HG02970 (cell line): ENCODE data around the gene CHIC2.

Experiments
- ATAC-seq: cut with Tn5 transposase; IDR thresholded peaks from one replicate; pipeline ENCODE4 v1.9.1; 2021; ENCODE audit warnings: mild to moderate bottlenecking, moderate library complexity, moderate number of reproducible peaks; ENCODE audit not compliant: unreplicated experiment, low FRiP score

The CHIC2 gene

DNA sequence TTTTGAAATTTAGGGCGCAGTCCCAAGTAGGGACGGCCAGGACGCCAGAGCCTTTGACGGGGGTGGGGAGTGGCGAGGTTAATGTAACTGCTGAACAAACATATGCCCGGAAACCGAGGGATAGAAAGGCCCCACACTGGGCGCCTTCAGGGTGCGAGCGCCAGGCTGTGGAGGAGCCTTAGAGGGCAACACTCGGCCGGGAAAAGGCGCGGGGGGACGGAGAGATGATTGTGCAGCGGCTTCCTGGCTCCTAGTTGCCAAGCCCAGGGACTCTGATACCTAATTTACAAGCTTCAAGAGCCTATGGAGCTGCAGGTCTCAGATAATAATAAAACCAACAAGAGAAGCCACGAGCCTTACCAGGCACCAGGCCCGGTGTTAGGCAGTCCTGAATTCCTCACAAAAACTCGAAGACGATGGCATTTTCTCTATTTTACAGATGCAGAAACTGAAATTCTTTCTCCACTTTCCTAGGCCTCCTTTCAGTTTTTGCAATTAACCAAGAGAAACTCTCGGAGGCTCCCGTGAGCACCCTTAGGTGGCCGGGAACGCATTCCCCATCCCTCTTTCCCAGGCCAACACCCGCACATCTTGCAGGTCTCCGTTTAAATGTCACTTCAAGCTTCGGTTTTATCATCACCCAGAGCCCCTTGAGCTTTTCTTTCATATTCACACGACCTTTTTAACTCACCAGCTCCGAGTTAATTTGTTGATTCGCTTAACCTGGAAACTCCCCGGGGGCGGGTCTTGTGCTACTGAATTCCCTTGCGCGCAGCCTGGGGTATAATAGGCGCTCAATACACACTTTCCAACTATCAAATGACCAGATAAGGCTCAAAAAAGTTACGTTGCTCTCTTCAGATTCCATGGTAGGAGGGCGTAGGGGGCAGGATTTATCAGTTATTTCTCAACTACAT, 29.2 kb upstream of the CHIC2 start:
- no peak for ATAC-seq

DNA sequence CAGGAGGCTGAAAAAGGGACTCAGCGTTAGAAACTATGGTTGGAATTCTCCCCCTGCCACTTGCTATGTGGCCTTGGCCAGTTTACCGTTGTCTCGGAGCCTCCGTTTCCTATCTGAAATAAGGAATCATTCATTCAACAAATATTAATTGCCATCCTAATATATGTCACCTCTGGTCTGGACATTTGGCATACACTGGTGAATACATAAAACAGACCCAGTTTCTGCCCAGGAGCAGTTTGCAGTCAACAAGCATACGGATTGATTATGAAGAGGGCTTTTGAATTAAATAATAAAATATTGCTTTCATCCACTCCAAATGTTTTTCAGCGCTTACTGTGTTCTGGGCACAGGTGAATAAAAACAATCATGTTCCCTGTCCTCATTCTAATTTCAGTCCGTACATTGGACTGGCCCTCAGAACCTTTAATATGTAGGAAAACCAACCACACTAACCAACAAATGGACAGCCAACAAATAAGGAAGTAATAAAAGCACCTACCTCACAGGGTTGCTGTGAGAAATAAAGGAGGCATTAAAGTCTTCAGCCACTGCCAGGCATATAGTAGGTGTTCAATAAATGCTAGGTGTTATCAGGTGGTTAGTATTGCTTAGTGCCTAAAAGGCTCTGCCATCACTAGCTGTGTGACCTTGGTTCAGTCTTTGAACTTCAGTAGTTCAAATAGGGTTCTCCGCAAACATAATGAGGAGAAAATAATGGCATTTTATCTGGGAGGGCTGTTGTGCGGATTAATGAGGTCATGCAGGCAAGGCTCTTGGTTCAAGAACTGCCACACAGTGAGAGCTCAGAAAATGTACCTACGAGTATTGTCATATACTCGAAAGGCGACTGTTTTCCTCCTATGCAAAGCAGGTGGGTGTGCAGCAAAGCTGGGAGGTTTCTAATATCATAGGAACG, 28.3 kb upstream of the CHIC2 start:
- ATAC-seq: no peak

DNA sequence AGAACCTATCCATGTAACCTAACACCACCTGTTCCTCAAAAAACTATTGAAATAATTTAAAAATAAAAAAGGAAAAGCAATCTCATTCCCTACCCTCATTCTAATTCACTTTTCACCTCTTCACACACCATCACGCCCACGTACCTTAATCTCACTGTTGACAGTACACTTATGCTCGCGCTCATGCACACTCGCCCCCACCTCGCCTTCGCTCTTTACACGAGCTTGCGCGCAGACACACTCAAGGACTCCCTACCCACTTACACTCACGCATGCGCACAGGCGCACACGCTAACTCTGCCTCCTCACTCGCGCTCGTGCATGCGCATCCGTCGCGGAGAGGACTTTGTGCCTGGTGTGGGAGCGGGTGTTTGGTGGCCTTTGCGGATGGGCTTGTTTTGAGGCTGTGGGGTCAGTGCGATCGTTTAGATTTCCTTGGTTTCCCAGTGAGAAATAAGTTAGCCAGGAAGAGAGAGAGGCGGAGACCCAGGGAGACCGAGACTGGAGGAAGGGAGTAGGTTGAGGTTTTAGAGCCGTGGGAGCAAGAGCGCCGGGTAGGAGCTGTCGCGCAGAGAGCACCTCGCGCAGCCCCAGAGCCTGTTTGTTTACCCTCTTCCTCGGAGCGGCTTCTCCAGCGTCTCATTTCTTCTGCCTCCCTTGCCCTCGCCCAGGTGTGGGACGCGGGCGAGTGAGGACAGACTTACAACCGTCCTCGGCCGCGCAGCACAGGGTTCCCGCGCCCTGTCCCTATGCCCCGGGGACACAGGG, 27.4 kb upstream of the CHIC2 start:
- ATAC-seq: no peak

DNA sequence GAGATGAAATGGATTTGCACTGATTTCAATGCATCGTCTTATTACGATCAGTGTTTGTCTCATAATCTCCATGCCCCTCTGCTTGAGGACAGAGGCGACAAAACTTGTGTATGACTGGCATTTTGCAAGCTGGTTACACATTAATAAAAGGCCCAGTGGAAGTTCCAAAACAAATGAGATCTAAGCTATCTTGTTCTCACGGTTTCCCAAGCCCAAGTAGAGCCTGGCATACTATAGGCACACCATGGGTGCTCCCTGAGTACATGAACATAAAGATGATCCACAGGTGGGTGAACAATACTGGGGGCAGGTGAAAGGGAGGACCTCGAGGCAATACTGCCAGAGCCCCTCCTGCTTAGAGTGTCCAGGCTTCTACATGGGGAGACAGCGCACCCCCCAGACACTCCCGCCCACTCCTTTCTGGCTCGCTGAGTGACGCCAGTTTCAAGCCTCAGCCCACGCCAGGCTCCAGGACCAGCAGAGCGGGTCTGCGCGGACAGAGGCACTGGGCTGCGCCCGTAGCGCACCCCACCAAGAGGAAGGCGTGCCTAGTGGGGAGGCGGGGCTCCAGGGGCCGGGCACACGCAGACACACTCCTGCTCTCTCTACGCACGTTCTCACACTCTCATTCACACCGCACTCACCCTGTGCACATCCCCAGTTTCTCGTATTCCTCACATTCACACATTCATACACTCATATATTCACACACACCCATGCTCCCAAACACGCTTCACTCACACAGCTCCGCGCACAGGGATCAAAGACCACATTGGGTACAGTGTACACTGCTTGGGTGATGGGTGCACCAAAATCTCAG, 26.6 kb upstream of the CHIC2 start:
- peak; percentile 53 for ATAC-seq

DNA sequence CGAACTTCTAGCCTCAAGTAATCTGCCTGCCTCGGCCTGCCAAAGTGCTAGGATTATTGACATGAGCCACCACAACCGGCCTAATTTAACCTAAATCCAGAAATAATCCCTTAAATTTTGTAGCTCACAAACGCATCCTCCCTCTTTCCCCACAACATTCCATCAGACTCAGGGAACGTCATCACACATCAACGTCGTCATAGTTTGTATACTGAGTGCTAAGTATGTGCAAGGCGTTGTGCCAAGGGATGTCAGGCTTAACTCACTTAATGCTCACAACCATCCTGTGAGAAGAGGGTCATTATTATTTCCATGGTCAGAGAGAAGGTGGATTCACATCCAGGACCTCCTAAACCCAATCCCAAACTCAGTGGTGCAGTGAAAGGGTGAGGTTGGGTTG, 26.0 kb upstream of the CHIC2 start:
- ATAC-seq: no peak

DNA sequence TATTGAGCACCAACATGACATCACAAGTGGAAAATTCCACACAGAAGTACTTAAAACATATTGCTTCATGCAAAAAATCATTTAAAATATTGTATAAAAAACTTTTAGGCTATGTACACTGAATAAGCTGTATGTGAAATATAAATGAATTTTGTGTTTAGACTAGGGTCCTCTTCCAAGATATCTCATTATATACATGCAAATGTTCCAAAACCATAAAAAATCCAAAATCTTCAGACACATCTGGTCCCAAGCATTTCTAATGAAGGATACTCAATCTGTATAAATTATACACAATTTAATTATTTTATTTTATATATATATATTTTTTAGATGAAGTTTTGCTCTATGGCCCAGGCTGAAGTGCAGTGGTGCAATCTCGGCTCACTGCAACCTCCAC, 25.5 kb upstream of the CHIC2 start:
- no peak for ATAC-seq

DNA sequence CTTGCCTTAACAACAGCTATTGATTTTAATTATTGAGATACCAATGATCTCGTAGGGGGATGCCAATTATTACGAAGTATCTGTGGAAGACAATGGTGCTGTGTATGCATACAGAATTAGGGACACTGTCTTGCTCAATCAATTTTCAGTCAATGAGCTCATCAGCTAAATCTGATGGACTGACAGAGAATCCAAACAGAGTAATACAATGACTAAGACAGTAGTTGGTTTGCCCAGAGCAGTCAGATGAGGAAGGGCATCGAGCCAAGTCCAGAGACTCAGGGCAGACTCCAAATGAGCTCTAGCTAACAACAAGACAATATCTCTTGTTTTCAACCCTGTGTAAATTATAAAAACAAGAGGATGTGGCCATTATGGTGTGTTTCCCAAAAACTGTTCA, 20.9 kb upstream of the CHIC2 start:
- no peak for ATAC-seq

DNA sequence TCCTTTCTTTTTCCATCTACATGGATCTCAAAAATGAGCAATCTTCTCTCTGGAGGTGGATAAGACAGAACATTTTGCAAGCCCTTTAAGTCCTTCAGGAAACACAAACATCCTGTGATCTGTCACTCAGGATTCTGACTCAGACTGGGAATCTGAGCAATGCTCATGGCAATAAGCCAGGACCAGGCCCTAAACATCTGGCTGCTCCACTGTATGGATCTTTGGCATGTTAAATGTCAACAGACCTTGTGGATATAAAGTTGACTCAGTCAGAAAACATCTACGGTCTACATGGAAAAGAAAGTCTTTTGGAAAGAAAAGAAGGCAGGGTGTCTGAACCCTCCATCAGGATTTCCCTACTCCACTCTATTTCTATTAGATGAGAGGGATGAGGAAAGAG, 17.8 kb upstream of the CHIC2 start:
- ATAC-seq: no peak

DNA sequence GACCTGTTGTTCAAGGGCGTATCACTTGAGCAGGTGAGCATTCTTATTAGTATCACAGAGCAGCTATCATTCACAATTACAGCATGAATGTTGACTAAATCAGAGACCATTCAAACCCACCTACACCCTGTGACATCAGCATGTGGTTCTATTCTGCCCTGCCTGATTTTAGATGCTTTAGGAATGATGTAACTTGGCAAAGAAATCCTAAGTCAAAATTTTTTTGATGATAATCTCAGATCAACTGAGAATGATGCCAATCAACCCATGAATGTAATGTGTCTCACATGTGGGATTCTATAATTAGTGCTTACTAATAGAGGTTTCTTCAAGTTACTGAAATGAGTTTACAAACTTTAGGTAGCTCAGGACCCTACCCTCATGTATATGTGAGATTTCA, 13.4 kb upstream of the CHIC2 start:
- ATAC-seq: no peak

DNA sequence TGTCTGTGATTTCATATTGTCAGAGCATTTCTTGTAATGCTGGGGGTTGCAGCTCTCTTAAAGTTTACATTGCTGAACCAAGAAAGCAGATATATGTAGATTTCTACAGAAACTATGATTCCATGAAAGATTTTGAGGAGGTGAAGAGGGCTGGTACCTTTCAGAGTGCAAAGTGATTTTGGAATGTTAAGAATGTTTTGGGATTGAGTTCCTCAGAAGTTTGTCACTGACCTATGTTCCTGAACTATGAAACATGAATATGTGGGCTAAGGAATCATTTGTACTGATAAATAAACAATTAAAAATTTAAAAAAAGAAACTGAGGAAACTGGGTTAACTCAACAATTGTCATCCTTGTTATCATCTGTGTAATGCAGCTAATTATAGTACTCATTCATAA, 12.3 kb upstream of the CHIC2 start:
- ATAC-seq: no peak

DNA sequence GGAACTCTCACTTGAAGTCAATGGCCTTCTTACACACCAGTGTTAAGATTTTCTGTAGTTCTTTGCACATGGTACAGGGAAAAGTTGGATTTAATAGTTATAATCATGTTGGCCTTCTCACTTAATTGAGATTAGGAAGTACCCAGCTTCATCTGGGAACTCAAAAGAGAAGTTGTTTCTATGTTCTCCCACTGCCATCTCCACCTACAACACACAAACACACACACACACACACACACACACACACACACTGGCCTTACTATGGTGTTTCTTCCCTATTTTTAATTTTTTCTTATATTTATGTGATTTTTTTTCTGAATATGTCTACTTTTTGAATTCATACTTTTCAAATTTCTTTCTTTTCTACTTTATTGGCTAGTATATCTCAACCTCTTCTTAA, 10.0 kb upstream of the CHIC2 start:
- no peak for ATAC-seq

DNA sequence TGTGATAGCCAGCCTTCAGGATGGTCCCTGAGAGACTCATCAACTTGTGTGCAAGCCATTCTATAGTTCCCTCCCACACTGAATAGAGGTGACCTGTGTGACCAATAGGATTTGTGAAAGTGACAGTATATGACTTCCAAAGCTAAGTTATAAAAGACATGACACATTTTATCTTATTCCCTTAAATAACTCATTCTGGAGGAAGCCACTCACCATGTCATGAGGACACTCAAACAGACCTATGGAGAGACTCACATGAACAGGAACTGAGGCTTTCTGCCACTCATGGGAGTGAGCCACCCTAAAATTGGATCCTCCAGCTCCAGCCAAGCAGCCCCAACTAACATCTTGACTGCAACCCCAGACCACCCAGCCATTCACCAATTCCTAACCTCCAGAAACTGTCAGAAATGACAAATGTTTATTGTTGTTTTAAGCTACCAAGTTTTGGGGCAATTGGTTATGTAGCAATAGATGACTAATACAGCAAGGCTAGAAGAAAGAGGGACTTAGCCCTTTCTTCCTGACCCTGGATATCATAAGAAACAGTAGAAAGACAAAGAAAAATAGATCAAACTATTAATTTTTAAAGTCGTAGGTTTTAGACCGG, 9.0 kb upstream of the CHIC2 start:
- ATAC-seq: no peak

DNA sequence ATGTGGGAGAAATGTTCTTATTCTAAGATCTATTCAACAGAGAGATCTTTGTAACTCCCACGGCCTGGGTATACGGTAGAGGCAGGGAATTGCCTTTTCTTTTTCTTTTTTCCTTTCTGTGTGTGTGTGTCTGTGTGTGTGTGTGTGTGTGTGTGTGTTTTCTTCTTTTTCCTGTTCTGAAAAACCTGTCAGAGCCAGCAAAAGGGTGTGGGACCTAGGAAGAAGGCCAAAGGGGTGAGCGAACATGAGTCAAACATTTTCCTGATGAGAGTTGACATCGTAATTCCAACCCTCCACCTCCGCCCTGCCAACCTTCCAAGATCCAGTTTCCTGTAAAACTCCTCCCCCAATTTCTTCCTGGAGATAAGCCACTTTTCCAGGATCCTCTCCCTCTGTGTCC, 2.8 kb upstream of the CHIC2 start:
- no peak for ATAC-seq

DNA sequence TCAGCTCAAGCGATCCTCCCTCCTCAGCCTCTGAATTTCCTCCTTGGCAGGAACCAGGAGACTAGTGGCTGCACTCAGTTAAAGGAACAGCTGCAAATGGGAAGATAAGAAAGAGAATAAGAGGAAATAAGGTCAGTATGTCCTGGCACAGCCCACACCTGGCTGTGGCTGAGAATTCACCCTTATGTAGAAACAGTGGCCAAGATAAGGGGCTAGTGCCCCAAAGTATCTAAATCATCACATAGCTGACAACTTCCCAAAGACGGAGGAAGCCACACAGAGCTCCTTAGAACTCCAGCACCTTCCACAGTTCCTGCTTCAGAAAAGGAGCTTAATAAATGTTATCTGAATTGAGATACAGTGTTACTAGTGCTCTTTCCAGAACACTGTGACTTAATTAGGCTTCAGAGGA, 2.3 kb upstream of the CHIC2 start:
- no peak for ATAC-seq

DNA sequence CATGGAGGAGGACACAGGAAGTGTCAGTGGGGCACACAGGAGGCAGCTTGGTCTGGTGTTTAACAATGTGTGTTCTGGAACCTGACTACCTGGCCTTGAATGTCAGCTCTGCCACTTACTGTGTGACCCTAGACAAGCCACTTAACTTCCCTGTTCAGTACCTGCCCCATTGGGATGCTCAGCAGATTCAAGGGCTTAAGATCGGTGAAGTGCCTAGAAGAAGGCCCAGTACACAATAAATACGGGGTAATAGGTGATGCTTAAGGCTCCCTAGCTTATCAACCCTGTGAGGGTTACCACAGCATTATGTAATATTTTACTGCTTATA, 1.6 kb upstream of the CHIC2 start:
- ATAC-seq: no peak

DNA sequence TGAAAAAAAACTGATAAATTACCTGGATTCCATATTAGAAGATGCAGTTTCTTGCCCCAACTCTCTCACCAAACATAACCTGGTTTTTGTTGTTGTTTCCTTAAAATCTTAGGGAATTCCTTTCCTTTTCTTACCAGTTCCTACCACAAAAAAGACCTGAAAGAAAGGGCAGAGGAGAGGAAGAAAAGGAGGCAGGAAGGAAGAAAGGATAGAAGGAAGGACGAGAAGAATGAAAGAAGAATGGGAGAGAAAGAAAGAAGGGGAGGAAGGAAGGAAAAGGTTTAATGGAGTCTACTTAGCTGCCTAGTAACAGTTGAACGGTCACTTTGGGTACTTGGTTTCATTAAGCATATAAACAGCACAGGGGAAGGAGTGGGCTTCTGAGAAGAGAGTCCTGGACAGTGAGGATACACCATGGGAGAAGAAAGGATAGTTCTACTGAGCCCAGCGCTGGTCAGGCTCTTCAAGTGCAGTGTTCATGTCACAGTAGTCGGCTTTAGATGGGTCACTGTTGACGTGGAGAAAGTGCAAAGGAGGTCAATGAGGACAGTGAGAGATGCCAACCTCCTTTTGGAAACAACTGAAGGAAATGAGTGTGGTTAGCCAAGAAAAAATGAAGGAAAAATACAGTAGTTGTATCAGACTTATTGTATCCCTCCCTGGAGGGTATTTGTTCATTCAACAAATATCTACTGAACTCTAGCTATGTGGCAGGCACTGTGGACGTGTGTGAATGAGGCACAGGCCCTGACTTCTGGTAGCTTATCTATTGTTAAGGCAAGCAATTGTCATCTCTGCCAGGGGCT, 1.1 kb upstream of the CHIC2 start:
- ATAC-seq: no peak

DNA sequence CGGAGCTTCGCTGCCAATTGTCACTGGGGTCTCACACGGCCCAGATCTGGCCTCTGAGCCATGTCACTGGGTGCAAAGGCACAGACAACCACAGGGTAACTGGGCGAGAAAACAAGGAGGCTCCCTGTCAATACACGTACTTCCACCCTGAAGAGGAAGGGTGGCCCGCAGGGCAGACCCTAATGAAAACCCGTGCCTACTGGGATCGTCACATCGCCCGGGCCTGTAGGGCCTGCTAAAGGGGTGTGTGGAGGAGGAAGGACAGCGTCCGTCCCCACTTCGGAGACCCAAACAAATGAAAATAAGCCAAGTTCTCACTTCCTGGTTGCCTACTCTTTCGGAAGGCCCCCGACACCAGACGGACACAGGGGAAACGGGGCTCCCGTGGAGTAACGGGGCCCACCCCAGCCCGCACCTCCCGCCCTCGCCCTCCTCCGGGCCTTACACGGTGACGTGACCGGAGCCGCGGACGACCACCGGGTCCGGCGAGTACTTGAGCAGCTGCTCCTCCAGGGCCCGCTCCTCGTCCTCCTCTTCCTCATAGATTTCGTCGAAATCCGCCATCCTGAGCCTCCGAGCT, 578 bp downstream of the CHIC2 start:
- peak; percentile 24 for ATAC-seq

DNA sequence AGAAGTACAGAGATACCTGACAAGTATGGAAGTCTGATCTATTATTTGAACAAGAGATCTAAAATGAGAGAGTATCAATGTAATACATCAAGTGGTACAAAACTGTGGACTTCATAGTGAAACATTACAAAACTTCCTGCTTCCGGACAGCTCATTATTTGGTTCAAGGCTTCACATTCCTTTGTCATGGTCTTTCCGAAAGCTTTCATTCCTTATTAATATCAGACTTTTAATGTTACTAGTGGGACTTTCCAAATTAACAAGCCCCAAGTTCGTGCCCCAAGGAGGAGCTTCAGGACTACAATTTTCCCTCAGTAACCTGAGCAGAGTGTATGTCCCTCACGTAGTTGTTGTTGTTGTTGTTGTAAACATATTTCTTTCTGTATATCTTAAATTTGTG, 1.2 kb downstream of the CHIC2 start:
- ATAC-seq: no peak

DNA sequence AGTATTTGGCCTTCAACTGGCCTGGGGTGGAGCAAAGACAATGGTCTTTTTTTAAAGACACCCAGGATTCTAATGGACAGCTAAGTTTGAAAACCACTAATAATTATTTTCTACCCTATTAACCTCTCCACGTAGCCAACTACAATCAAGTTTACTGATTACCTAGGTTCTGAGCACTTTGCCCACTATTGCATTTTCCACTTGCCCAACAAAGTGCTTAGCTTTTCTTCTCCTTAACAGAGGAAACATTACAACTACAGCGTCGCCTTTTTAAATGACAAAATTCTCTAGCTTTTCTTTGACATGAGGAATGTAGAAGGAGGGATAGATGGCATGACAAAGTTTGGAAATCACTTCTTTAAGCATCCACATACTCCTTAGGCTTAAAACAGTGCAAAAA, 2.0 kb downstream of the CHIC2 start:
- no peak for ATAC-seq
